ENCODE measurements around the gene MFAP5.

MFAP5 gene

GRCh38 chr12:8664228-8664913, 1.7 kb upstream of the MFAP5 start:
- TF ChIP-seq CTCF (IDR thresholded peaks at IDR 0.05; ENCODE audit: borderline replicate concordance, insufficient read depth, low read depth, low read length): no peak
- H3K4me3 ChIP-seq (ENCODE audit: low read depth, low read length): no peak overlapping the region

- TF ChIP-seq CTCF (IDR thresholded peaks at IDR 0.05; ENCODE audit: borderline replicate concordance, insufficient read depth, low read depth, low read length): no peak
- H3K4me3 ChIP-seq (ENCODE audit: low read depth, low read length): no peak overlapping the region
Measured at GRCh38 chr12:8661751-8662150, 875 bp downstream of the MFAP5 start.

DNA sequence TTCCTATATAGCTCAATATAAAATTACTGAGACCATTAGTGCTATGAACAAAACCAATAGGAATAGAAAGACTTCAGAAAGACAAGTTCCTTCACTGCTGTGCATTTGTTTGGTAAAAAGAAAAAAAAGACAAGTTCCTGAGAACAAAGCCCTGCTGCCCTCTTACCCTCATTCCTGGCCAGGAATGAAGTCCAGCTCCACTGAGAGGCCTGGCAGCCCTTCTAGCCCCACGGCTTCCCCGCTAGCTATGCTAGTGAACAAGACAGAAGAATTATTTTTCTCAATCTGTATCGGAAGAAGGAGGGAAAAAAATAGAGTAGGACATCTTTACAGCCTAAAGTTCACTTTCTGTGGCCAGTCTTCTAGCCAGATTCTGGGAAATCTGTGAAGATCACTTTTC, 1.6 kb downstream of the MFAP5 start:
- no peak overlapping the region for H3K4me3 ChIP-seq (ENCODE audit: low read depth, low read length)
- TF ChIP-seq CTCF (IDR thresholded peaks at IDR 0.05; ENCODE audit: borderline replicate concordance, insufficient read depth, low read depth, low read length): no peak

- no peak for TF ChIP-seq CTCF (IDR thresholded peaks at IDR 0.05; ENCODE audit: borderline replicate concordance, insufficient read depth, low read depth, low read length)
- H3K4me3 ChIP-seq (ENCODE audit: low read depth, low read length): no peak overlapping the region
Measured at GRCh38 chr12:8658346-8658745, 4.3 kb downstream of the MFAP5 start.

DNA sequence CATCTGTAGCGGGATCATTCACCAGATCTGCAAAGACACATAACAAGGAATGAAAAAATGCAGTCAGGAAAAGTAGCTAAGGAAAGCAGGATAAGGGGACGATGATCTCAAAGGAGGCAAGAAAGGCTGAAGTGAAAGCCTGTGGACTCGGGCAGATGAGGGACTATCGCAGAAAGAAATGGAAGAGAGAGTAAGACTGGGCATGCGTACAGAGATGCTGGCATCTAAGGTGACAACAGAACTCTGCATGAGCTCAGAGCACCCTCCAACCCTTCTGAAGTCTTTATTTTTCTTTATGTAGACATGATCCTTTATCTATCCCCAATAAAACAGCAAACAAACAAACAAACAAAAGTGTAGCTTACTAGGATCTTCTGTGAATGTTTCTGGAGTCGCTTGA, 7.2 kb downstream of the MFAP5 start:
- no peak overlapping the region for H3K4me3 ChIP-seq (ENCODE audit: low read depth, low read length)
- no peak for TF ChIP-seq CTCF (IDR thresholded peaks at IDR 0.05; ENCODE audit: borderline replicate concordance, insufficient read depth, low read depth, low read length)

- H3K4me3 ChIP-seq (ENCODE audit: low read depth, low read length): no peak overlapping the region
- TF ChIP-seq CTCF (IDR thresholded peaks at IDR 0.05; ENCODE audit: borderline replicate concordance, insufficient read depth, low read depth, low read length): no peak
Measured at GRCh38 chr12:8648576-8649205, 13.9 kb downstream of the MFAP5 start.

- no peak overlapping the region for H3K4me3 ChIP-seq (ENCODE audit: low read depth, low read length)
- no peak for TF ChIP-seq CTCF (IDR thresholded peaks at IDR 0.05; ENCODE audit: borderline replicate concordance, insufficient read depth, low read depth, low read length)
Measured at GRCh38 chr12:8647968-8648367, 14.7 kb downstream of the MFAP5 start.

Data from GM12875 (cell line).